ENCODE data around the gene UTS2R.

- TF ChIP-seq CTCF (IDR thresholded peaks at IDR 0.05; ENCODE audit: low read depth, low read length) (no peak), EZH2phosphoT487 (IDR thresholded peaks at IDR 0.05; ENCODE audit: low read depth) (no peak)
Measured at GRCh38 chr17:82321947-82322466, 49.6 kb upstream of the UTS2R start.
